ENCODE results near the gene FAM234A.
A peak's percentile ranks its signal among the peaks of the same experiment; 100 is the strongest.
"Not testable (repeated sequence)": the region's sequence is repeated elsewhere in the genome, so short reads cannot be mapped to it uniquely, and the experiment has no call there.

The FAM234A gene

GRCh38 chr16:234468-235305 lies at the start of gene FAM234A:
Gene FAM234A, plus strand, starts transcription at chr16:234821. Its CDS starts 19,593 bp downstream, at chr16:254414.
- peak; percentile 96 for DNase-seq

- DNase-seq: no peak
Measured at GRCh38 chr16:185213-185612, 49.4 kb upstream of the FAM234A start.

GRCh38 chr16:185691-186090 lies 48.9 kb upstream of the FAM234A start:
- no peak for DNase-seq

- no peak for DNase-seq
Measured at GRCh38 chr16:187330-187729, 47.3 kb upstream of the FAM234A start.

GRCh38 chr16:188674-189073 lies 45.9 kb upstream of the FAM234A start:
- DNase-seq: no peak

- DNase-seq: no peak
Measured at GRCh38 chr16:189604-190186, 44.9 kb upstream of the FAM234A start.

- no peak for DNase-seq
Measured at GRCh38 chr16:191831-192230, 42.8 kb upstream of the FAM234A start.

GRCh38 chr16:192686-193085 lies 41.9 kb upstream of the FAM234A start:
- no peak for DNase-seq

GRCh38 chr16:193441-193840 lies 41.2 kb upstream of the FAM234A start:
- no peak for DNase-seq

- DNase-seq: no peak
Measured at GRCh38 chr16:194516-194915, 40.1 kb upstream of the FAM234A start.

- DNase-seq: no peak
Measured at GRCh38 chr16:200388-200787, 34.2 kb upstream of the FAM234A start.

GRCh38 chr16:203246-203645 lies 31.4 kb upstream of the FAM234A start:
- no peak for DNase-seq

GRCh38 chr16:204046-204445 lies 30.6 kb upstream of the FAM234A start:
- not testable (repeated sequence) for DNase-seq

GRCh38 chr16:209359-209758 lies 25.3 kb upstream of the FAM234A start:
- DNase-seq: not testable (repeated sequence)

GRCh38 chr16:211631-212180 lies 22.9 kb upstream of the FAM234A start:
- DNase-seq: not testable (repeated sequence)

GRCh38 chr16:212999-213398 lies 21.6 kb upstream of the FAM234A start:
- DNase-seq: no peak

- no peak for DNase-seq
Measured at GRCh38 chr16:220021-220420, 14.6 kb upstream of the FAM234A start.

GRCh38 chr16:228151-228851 lies 6.3 kb upstream of the FAM234A start:
- peak; percentile 47 for DNase-seq

- peak; percentile 95 for DNase-seq
Measured at GRCh38 chr16:228852-229730, 5.5 kb upstream of the FAM234A start, which contains the start of gene LUC7L. Gene LUC7L, minus strand, starts transcription at chr16:229449. Its CDS starts 110 bp downstream, at chr16:229339.

GRCh38 chr16:229731-230281 lies 4.8 kb upstream of the FAM234A start:
- DNase-seq: no peak

GRCh38 chr16:230351-230750 lies 4.3 kb upstream of the FAM234A start:
- DNase-seq: not testable (repeated sequence)

GRCh38 chr16:230949-231348 lies 3.7 kb upstream of the FAM234A start:
- DNase-seq: no peak
